HepG2 (cell line): ENCODE measurements around the gene MTIF2. TPM values are rescaled to one million over a fixed set of nuclear protein-coding genes. Genes with fewer than 3 reads are reported as not detected.

Experiments
- CBX2 ChIP-seq, 2 experiments: fragments of 200-600 bp in 1 of 2; sonication (generic); formaldehyde crosslinking in 1 of 2; IDR thresholded peaks; 2 replicates each; pipeline versions ENCODE4 v1.7.0 to v1.8.1; 2018 to 2022; ENCODE audit warnings: low read depth in 2 of 2, low read length in 1 of 2, mild to moderate bottlenecking in 1 of 2, missing genetic modification reagents in 1 of 2
- CREB3 ChIP-seq: sonication (generic); formaldehyde crosslinking; IDR thresholded peaks from 2 replicates; pipeline ENCODE4 v1.5.0; 2020; ENCODE audit warnings: missing genetic modification reagents
- GFI1 ChIP-seq: sonication (generic); formaldehyde crosslinking; IDR thresholded peaks from 2 replicates; pipeline ENCODE4 v1.5.0; 2020; ENCODE audit warnings: missing genetic modification reagents, mild to moderate bottlenecking, borderline replicate concordance
- KAT8 ChIP-seq: IDR thresholded peaks from 2 replicates; pipeline ENCODE4 v1.6.1; 2016; ENCODE audit warnings: missing genetic modification reagents, missing compliant biosample characterization
- PRDM4 ChIP-seq: sonication (generic); formaldehyde crosslinking; IDR thresholded peaks from 2 replicates; pipeline ENCODE4 v1.9.0; 2021; ENCODE audit warnings: missing genetic modification reagents, borderline replicate concordance
- RBM39 ChIP-seq: fragments of 200-400 bp; formaldehyde crosslinking; IDR thresholded peaks from one replicate; pipeline ENCODE4 v1.6.1; 2018; ENCODE audit warnings: antibody characterized with exemption, mild to moderate bottlenecking, low read depth, low read length; ENCODE audit not compliant: poor library complexity, severe bottlenecking
- SRSF1 ChIP-seq: fragments of 200-400 bp; formaldehyde crosslinking; optimal IDR thresholded peaks from 2 replicates; pipeline ENCODE3; 2017; ENCODE audit warnings: mild to moderate bottlenecking, low read depth, low read length, moderate library complexity
- THAP9 ChIP-seq: sonication (generic); formaldehyde crosslinking; IDR thresholded peaks from 2 replicates; pipeline ENCODE4; 2020; ENCODE audit warnings: missing genetic modification reagents, mild to moderate bottlenecking, borderline replicate concordance
- UBTF ChIP-seq: sonication (generic); formaldehyde crosslinking; IDR thresholded peaks from 2 replicates; pipeline ENCODE4 v1.4.0; 2020; ENCODE audit warnings: mild to moderate bottlenecking, missing genetic modification reagents
- ZBTB1 ChIP-seq: sonication (generic); formaldehyde crosslinking; IDR thresholded peaks from 2 replicates; pipeline ENCODE4 v1.4.0; 2020; ENCODE audit warnings: missing genetic modification reagents, borderline replicate concordance
- ZBTB14 ChIP-seq: sonication (generic); formaldehyde crosslinking; IDR thresholded peaks from 2 replicates; pipeline ENCODE4 v1.4.0; 2020; ENCODE audit warnings: missing genetic modification reagents
- ZBTB20 ChIP-seq: sonication (generic); formaldehyde crosslinking; IDR thresholded peaks from 2 replicates; pipeline ENCODE4 v1.8.1; 2023; ENCODE audit warnings: missing genetic modification reagents, low read depth, mild to moderate bottlenecking, borderline replicate concordance
- ZBTB25 ChIP-seq: IDR thresholded peaks from 2 replicates; pipeline ENCODE4 v1.6.1; 2018; ENCODE audit warnings: missing genetic modification reagents
- ZNF326 ChIP-seq: sonication (generic); formaldehyde crosslinking; IDR thresholded peaks from 2 replicates; pipeline ENCODE4 v1.4.0; 2020; ENCODE audit warnings: missing genetic modification reagents, borderline replicate concordance
- ZNF441 ChIP-seq: sonication (generic); formaldehyde crosslinking; IDR thresholded peaks from 2 replicates; pipeline ENCODE4 v1.7.0; 2021; ENCODE audit warnings: missing genetic modification reagents, borderline replicate concordance
- polyA plus RNA-seq, 8 experiments: library from polyadenylated mRNA; depleted of rRNA in 3 of 8; stranded (reverse) in 7 of 8; unstranded in 1 of 8; fragments of >200 nt; fragmentation: Illumina TruSeq in 4 of 8; extraction: Trizol in 4 of 8; gene quantifications; 2 replicates each; pipeline versions ENCODE4 v1.2.1 to v1.2.3, GENCODE V29; 2011 to 2016; ENCODE audit warnings: low read depth in 4 of 8, missing spikeins in 1 of 8, mixed read lengths in 1 of 8; ENCODE audit not compliant: insufficient read depth in 1 of 8
- total RNA-seq, 5 experiments: library from RNA; depleted of rRNA; stranded (reverse); fragments of >200 nt; fragmentation: Illumina TruSeq; extraction: Trizol; gene quantifications; 2 replicates each; pipeline ENCODE4 v1.2.3, GENCODE V29; 2016; ENCODE audit warnings: low read depth in 1 of 5

Gene MTIF2
- total and polyA plus RNA-seq, 2 of the 13 experiments (the other 11 are each of a cell fraction or from before 2014, with no cell fraction given) = 32.1 to 92.1 TPM

GRCh38 chr2:55232084-55232862 lies 36.8 kb downstream of the MTIF2 start, which contains the start of the genes CLHC1 and RPS27A (continued):
- TF ChIP-seq THAP9 (CRISPR knock-in tag) (peak; percentile 81; the same call in 1 of the 2 replicates), PRDM4 (CRISPR knock-in tag) (peak; percentile 63; the same call in 1 of the 2 replicates), RBM39 (peak; percentile 52), ZNF441 (CRISPR knock-in tag) (peak; percentile 23; the same call in 1 of the 2 replicates), GFI1 (CRISPR knock-in tag) (0 out of 2 replicates have a peak, but pooled peaks have one; percentile 25), KAT8 (CRISPR knock-in tag) (peak; percentile 91), ZNF326 (CRISPR knock-in tag) (no peak), CBX2 (IDR thresholded peaks at IDR 0.05; ENCODE audit: low read depth, low read length) (no peak), CBX2 (CRISPR knock-in tag; IDR thresholded peaks at IDR 0.05; ENCODE audit: low read depth) (no peak), CREB3 (CRISPR knock-in tag) (no peak; the same call in 1 of the 2 replicates), SRSF1 (peak; percentile 50), UBTF (peak; percentile 55), ZBTB1 (CRISPR knock-in tag) (no peak), ZBTB14 (0 out of 2 replicates have a peak, but pooled peaks have one; percentile 42), ZBTB20 (no peak), ZBTB25 (no peak; the same call in 1 of the 2 replicates)
